HG02571 (cell line): Measurements from ENCODE around the gene KRT14.
"Not testable (repeated sequence)": the region's sequence is repeated elsewhere in the genome, so short reads cannot be mapped to it uniquely, and the experiment has no call there.

Experiments used
- ATAC-seq: cut with Tn5 transposase; IDR thresholded peaks from one replicate; pipeline ENCODE4 v1.9.1; 2021; ENCODE audit warnings: mild to moderate bottlenecking, moderate library complexity; ENCODE audit not compliant: unreplicated experiment

Gene KRT14

GRCh38 chr17:41610061-41610517 is 23.4 kb upstream of the KRT14 start:
- ATAC-seq, result not testable (repeated sequence)

- not testable (repeated sequence) for ATAC-seq
Measured at GRCh38 chr17:41606930-41607329, 20.2 kb upstream of the KRT14 start.

- ATAC-seq, result no peak
Measured at GRCh38 chr17:41602524-41602923, 15.8 kb upstream of the KRT14 start.

- ATAC-seq, result no peak
Measured at GRCh38 chr17:41600318-41600717, 13.6 kb upstream of the KRT14 start.

GRCh38 chr17:41599680-41600079 is 13.0 kb upstream of the KRT14 start:
- no peak for ATAC-seq

- no peak for ATAC-seq
Measured at GRCh38 chr17:41595585-41595984, 8.9 kb upstream of the KRT14 start.

- ATAC-seq, result no peak
Measured at GRCh38 chr17:41594363-41594915, 7.7 kb upstream of the KRT14 start.

- ATAC-seq, result no peak
Measured at GRCh38 chr17:41593306-41593981, 6.7 kb upstream of the KRT14 start.

- ATAC-seq, result no peak
Measured at GRCh38 chr17:41592601-41593305, 6.1 kb upstream of the KRT14 start.

GRCh38 chr17:41589301-41589700 is 2.6 kb upstream of the KRT14 start:
- ATAC-seq, result no peak

- ATAC-seq, result no peak
Measured at GRCh38 chr17:41588126-41588810, 1.6 kb upstream of the KRT14 start.

GRCh38 chr17:41585301-41586056 is 1.2 kb downstream of the KRT14 start:
- no peak for ATAC-seq

- ATAC-seq, result not testable (repeated sequence)
Measured at GRCh38 chr17:41584331-41584927, 2.3 kb downstream of the KRT14 start.

GRCh38 chr17:41583137-41584127 is 3.3 kb downstream of the KRT14 start:
- no peak for ATAC-seq

GRCh38 chr17:41582061-41582968 is 4.4 kb downstream of the KRT14 start:
- not testable (repeated sequence) for ATAC-seq

- ATAC-seq, result no peak
Measured at GRCh38 chr17:41581366-41582060, 5.2 kb downstream of the KRT14 start.

- no peak for ATAC-seq
Measured at GRCh38 chr17:41580687-41581365, 5.9 kb downstream of the KRT14 start.
